ENCODE measurements around the gene COX6A1.

DNA sequence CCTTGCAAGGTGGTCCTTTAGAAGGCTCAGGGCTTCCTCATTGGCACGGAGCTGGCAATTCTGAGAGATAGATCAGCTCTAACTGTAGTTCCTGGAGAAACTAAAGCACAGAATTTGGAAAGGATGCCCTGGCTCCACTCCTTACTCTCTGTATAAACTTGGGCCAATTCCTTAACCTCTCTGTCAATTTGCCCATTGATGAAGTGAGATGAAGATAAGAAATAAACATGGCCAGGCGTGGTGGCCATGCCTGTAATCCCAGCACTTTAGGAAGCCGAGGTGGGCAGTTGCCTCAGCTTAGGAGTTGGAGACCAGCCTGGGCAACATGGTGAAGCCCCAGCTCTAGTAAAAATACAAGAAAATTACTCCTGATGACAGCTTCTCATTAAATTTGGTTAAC, 34.0 kb upstream of the COX6A1 start:
- TF ChIP-seq EZH2phosphoT487 (IDR thresholded peaks at IDR 0.05; ENCODE audit: unreplicated experiment), result no peak
- no peak for TF ChIP-seq JUNB (IDR thresholded peaks at IDR 0.05; ENCODE audit: unreplicated experiment)
- no peak for TF ChIP-seq POLR2AphosphoS5 (IDR thresholded peaks at IDR 0.05; ENCODE audit: low read depth)
- TF ChIP-seq CTCF (conservative IDR thresholded peaks at IDR 0.05; ENCODE audit: low read depth in 2 of 2), result no peak
- TF ChIP-seq EZH2 (IDR thresholded peaks at IDR 0.05; ENCODE audit: low read depth, unreplicated experiment), result no peak
- TF ChIP-seq ZNF114 (CRISPR knock-in tag; IDR thresholded peaks at IDR 0.05), result no peak
- TF ChIP-seq, protein P1, sequence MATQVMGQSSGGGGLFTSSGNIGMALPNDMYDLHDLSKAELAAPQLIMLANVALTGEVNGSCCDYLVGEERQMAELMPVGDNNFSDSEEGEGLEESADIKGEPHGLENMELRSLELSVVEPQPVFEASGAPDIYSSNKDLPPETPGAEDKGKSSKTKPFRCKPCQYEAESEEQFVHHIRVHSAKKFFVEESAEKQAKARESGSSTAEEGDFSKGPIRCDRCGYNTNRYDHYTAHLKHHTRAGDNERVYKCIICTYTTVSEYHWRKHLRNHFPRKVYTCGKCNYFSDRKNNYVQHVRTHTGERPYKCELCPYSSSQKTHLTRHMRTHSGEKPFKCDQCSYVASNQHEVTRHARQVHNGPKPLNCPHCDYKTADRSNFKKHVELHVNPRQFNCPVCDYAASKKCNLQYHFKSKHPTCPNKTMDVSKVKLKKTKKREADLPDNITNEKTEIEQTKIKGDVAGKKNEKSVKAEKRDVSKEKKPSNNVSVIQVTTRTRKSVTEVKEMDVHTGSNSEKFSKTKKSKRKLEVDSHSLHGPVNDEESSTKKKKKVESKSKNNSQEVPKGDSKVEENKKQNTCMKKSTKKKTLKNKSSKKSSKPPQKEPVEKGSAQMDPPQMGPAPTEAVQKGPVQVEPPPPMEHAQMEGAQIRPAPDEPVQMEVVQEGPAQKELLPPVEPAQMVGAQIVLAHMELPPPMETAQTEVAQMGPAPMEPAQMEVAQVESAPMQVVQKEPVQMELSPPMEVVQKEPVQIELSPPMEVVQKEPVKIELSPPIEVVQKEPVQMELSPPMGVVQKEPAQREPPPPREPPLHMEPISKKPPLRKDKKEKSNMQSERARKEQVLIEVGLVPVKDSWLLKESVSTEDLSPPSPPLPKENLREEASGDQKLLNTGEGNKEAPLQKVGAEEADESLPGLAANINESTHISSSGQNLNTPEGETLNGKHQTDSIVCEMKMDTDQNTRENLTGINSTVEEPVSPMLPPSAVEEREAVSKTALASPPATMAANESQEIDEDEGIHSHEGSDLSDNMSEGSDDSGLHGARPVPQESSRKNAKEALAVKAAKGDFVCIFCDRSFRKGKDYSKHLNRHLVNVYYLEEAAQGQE (IDR thresholded peaks at IDR 0.05; ENCODE audit: unreplicated experiment), result no peak
- no peak for TF ChIP-seq CREB1 (CRISPR knock-in tag; IDR thresholded peaks at IDR 0.05; ENCODE audit: low read depth)
- TF ChIP-seq ETS1 (IDR thresholded peaks at IDR 0.05), result no peak
- TF ChIP-seq STAT1 (IDR thresholded peaks at IDR 0.05; ENCODE audit: unreplicated experiment), result no peak
- TF ChIP-seq NANOG (IDR thresholded peaks at IDR 0.05; ENCODE audit: borderline replicate concordance), result no peak
- TF ChIP-seq ZNF331 (CRISPR knock-in tag; IDR thresholded peaks at IDR 0.05; ENCODE audit: low read depth), result no peak
- TF ChIP-seq, protein P2, sequence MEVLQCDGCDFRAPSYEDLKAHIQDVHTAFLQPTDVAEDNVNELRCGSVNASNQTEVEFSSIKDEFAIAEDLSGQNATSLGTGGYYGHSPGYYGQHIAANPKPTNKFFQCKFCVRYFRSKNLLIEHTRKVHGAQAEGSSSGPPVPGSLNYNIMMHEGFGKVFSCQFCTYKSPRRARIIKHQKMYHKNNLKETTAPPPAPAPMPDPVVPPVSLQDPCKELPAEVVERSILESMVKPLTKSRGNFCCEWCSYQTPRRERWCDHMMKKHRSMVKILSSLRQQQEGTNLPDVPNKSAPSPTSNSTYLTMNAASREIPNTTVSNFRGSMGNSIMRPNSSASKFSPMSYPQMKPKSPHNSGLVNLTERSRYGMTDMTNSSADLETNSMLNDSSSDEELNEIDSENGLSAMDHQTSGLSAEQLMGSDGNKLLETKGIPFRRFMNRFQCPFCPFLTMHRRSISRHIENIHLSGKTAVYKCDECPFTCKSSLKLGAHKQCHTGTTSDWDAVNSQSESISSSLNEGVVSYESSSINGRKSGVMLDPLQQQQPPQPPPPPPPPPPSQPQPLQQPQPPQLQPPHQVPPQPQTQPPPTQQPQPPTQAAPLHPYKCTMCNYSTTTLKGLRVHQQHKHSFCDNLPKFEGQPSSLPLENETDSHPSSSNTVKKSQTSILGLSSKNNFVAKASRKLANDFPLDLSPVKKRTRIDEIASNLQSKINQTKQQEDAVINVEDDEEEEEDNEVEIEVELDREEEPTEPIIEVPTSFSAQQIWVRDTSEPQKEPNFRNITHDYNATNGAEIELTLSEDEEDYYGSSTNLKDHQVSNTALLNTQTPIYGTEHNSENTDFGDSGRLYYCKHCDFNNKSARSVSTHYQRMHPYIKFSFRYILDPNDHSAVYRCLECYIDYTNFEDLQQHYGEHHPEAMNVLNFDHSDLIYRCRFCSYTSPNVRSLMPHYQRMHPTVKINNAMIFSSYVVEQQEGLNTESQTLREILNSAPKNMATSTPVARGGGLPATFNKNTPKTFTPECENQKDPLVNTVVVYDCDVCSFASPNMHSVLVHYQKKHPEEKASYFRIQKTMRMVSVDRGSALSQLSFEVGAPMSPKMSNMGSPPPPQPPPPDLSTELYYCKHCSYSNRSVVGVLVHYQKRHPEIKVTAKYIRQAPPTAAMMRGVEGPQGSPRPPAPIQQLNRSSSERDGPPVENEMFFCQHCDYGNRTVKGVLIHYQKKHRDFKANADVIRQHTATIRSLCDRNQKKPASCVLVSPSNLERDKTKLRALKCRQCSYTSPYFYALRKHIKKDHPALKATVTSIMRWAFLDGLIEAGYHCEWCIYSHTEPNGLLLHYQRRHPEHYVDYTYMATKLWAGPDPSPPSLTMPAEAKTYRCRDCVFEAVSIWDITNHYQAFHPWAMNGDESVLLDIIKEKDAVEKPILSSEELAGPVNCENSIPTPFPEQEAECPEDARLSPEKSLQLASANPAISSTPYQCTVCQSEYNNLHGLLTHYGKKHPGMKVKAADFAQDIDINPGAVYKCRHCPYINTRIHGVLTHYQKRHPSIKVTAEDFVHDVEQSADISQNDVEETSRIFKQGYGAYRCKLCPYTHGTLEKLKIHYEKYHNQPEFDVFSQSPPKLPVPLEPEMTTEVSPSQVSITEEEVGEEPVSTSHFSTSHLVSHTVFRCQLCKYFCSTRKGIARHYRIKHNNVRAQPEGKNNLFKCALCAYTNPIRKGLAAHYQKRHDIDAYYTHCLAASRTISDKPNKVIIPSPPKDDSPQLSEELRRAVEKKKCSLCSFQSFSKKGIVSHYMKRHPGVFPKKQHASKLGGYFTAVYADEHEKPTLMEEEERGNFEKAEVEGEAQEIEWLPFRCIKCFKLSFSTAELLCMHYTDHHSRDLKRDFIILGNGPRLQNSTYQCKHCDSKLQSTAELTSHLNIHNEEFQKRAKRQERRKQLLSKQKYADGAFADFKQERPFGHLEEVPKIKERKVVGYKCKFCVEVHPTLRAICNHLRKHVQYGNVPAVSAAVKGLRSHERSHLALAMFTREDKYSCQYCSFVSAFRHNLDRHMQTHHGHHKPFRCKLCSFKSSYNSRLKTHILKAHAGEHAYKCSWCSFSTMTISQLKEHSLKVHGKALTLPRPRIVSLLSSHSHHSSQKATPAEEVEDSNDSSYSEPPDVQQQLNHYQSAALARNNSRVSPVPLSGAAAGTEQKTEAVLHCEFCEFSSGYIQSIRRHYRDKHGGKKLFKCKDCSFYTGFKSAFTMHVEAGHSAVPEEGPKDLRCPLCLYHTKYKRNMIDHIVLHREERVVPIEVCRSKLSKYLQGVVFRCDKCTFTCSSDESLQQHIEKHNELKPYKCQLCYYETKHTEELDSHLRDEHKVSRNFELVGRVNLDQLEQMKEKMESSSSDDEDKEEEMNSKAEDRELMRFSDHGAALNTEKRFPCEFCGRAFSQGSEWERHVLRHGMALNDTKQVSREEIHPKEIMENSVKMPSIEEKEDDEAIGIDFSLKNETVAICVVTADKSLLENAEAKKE (CRISPR knock-in tag; IDR thresholded peaks at IDR 0.05), result no peak
